Endothelial cell (in vitro differentiated cells): ENCODE results near the gene SYNJ1. TPM values are rescaled to one million over a fixed set of nuclear protein-coding genes. Genes with fewer than 3 reads are reported as not detected.

Source experiments
- DNase-seq: peaks from one replicate; pipeline ENCODE4 v3.0.0; 2021; ENCODE audit warnings: low spot score
- H3K27ac Mint-ChIP-seq: one replicate; pipeline ENCODE4 v1.8.0; 2021; ENCODE audit warnings: mixed read lengths, inconsistent platforms; ENCODE audit not compliant: unreplicated experiment
- H3K27me3 Mint-ChIP-seq: one replicate; pipeline ENCODE4 v1.8.0; 2021; ENCODE audit warnings: mild to moderate bottlenecking, moderate library complexity, mixed read lengths, inconsistent platforms; ENCODE audit not compliant: unreplicated experiment
- H3K36me3 Mint-ChIP-seq: one replicate; pipeline ENCODE4 v1.8.0; 2021; ENCODE audit warnings: mild to moderate bottlenecking, low read depth, mixed read lengths, inconsistent platforms; ENCODE audit not compliant: unreplicated experiment
- H3K4me1 Mint-ChIP-seq: one replicate; pipeline ENCODE4 v1.8.0; 2021; ENCODE audit warnings: mild to moderate bottlenecking, mixed read lengths, inconsistent platforms; ENCODE audit not compliant: unreplicated experiment
- H3K4me3 Mint-ChIP-seq: one replicate; pipeline ENCODE4 v1.8.0; 2021; ENCODE audit warnings: mild to moderate bottlenecking, mixed read lengths, inconsistent platforms; ENCODE audit not compliant: unreplicated experiment
- H3K9me3 Mint-ChIP-seq: one replicate; pipeline ENCODE4 v1.8.0; 2021; ENCODE audit warnings: mixed read lengths, inconsistent platforms; ENCODE audit not compliant: unreplicated experiment
- total RNA-seq: library from RNA; stranded (reverse); fragmentation: NEBNext Ultra II Directional; extraction: Animal tissue kit (Norgen Biotek cat#: 25700); gene quantifications from one replicate; pipeline ENCODE4 v1.2.1, GENCODE V29; 2021; ENCODE audit not compliant: unreplicated experiment
- TF ChIP-seq, protein P1 (sequence below): fragments of 200-600 bp; sonication (generic); IDR thresholded peaks from one replicate; pipeline ENCODE4 v1.5.0; 2021; ENCODE audit warnings: antibody characterized with exemption; ENCODE audit not compliant: unreplicated experiment

SYNJ1 gene
- total RNA-seq, 1 donor from 2014 or later = 23.0 TPM

DNA sequence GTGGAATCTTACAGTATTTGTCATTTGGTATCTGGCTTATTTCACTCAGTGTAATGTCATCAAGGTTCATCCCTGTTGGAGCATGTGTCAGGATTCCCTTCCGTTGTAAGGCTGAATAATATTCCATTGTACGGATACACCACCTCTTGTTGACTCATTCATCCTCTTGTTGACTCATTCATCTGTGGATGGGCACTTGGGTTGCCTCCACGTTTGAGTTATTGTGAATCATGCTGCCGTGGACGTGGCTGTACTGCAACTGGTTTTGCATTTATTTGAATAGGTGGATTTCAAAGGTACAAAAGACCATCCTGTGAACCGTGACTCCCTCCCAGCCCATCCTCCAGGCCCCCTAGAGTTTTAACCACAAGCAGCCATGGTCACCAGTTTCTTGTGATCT lies 130.6 kb downstream of the SYNJ1 start:
- Mint-ChIP-seq H3K9me3 (no peaks in the 10 kb centered on the region), H3K36me3 (peaks cover 16% of the 10 kb centered on the region)

DNA sequence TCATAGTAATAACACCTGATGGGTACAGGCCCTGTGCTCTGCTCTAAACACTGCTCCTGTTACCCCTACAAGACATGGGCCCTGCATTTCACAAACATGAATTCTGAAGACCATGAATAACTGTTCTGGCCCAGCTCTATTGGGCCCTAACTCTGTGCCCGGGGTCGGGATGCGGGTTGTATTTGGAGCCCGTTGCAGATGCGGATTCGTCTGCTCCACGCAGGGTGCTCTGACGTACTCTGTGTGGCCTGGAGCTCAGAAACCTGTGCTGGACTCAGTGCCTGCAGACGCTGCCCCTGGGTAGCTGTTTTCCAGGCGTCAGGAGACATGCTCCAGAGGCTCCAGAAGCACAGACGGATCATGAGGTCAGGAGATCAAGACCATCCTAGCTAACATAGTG lies 132.4 kb downstream of the SYNJ1 start:
- H3K27ac Mint-ChIP-seq = no peak overlapping the region
- no peaks in the 10 kb centered on the region for H3K4me1 Mint-ChIP-seq
- DNase-seq = no peak
- no peaks in the 10 kb centered on the region for H3K27me3 Mint-ChIP-seq
- TF ChIP-seq, protein P1, sequence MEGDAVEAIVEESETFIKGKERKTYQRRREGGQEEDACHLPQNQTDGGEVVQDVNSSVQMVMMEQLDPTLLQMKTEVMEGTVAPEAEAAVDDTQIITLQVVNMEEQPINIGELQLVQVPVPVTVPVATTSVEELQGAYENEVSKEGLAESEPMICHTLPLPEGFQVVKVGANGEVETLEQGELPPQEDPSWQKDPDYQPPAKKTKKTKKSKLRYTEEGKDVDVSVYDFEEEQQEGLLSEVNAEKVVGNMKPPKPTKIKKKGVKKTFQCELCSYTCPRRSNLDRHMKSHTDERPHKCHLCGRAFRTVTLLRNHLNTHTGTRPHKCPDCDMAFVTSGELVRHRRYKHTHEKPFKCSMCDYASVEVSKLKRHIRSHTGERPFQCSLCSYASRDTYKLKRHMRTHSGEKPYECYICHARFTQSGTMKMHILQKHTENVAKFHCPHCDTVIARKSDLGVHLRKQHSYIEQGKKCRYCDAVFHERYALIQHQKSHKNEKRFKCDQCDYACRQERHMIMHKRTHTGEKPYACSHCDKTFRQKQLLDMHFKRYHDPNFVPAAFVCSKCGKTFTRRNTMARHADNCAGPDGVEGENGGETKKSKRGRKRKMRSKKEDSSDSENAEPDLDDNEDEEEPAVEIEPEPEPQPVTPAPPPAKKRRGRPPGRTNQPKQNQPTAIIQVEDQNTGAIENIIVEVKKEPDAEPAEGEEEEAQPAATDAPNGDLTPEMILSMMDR = no peak
- H3K4me3 Mint-ChIP-seq = no peak overlapping the region
- no peaks in the 10 kb centered on the region for H3K9me3 Mint-ChIP-seq
- H3K36me3 Mint-ChIP-seq = peaks cover 12% of the 10 kb centered on the region

More for the DNA sequence above, 130.6 kb downstream of the SYNJ1 start:
- DNase-seq = no peak
- Mint-ChIP-seq H3K27me3 (no peaks in the 10 kb centered on the region), H3K4me1 (no peaks in the 10 kb centered on the region), H3K27ac (no peak overlapping the region), H3K4me3 (no peak overlapping the region)
- TF ChIP-seq, protein P1 = no peak

DNA sequence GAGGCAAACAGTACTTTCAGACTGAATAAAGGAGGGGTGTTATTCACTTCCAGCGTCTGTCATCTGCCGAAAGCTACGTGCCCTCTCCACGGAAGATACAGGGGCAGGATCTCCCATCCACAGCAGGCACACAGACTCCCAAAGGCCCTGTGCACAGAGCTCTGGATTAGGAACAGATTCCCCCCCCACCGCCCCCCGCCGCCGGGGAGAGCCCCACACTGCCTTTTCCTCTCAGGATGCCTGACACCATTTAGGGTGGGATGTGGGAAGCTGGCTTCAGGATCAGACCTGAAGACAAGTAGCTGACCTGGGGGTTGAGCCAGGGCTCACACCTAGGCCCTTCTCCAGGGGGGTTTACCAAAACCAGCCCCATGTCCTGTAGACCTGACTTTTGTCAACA lies 134.1 kb downstream of the SYNJ1 start:
- no peak for DNase-seq
- Mint-ChIP-seq H3K27me3 (no peaks in the 10 kb centered on the region), H3K9me3 (no peaks in the 10 kb centered on the region), H3K4me3 (no peak overlapping the region), H3K27ac (no peak overlapping the region), H3K4me1 (peaks cover 2% of the 10 kb centered on the region), H3K36me3 (no peaks in the 10 kb centered on the region)
- TF ChIP-seq, protein P1 = no peak

DNA sequence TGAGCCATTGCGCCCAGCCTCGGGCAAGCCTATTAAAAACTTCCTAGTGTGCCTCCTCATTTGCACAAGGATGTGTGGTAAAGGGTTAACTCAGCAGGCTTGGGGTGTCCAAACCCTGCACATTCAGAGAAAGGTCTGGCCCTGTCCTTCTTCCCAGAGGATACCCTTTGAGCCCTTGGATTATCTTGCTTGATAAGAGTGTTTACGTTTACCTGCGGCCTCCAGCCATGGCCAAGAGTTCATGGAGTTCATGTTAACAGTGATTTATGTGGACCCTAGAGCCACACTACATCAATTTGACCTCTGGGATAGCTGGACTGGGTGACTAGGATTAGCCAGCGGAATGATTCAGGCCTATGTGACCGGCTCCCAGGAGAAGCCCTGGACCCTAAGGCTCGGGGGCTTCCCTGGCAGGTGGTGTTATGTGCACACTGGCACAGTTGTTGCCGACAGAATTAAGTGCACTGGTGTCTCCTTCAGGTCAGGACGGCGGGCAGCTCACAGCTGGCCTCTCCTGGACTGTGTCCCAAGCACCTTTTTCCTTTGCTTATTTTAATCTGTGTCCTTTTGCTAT lies 134.8 kb downstream of the SYNJ1 start:
- no peak overlapping the region for H3K4me3 Mint-ChIP-seq
- no peaks in the 10 kb centered on the region for H3K9me3 Mint-ChIP-seq
- DNase-seq = no peak
- H3K27me3 Mint-ChIP-seq = no peaks in the 10 kb centered on the region
- no peaks in the 10 kb centered on the region for H3K36me3 Mint-ChIP-seq
- H3K4me1 Mint-ChIP-seq = peaks cover 2% of the 10 kb centered on the region
- TF ChIP-seq, protein P1 = no peak
- H3K27ac Mint-ChIP-seq = no peak overlapping the region

DNA sequence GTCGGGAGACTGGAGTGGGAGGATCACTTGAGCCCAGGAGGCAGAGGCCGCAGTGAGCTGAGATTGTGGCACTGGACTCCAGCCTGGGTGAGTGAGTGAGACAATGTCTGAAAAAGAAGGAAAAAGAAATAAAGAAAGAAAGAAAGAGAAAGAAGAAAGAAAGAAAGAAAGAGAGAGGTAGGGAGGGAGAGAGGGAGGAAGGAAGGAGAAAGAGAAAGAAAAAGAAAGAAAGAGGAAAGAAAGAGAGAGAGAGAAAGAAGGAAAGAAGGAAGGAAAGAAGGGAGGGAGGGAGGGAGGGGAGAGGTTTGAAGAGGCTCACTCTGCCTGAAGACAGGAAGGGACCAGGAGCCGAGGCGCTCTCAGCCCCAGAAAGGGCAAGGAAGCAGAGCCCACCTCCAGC lies 137.7 kb downstream of the SYNJ1 start:
- Mint-ChIP-seq H3K27me3 (peaks cover 2% of the 10 kb centered on the region), H3K36me3 (no peaks in the 10 kb centered on the region), H3K4me3 (no peak overlapping the region), H3K27ac (no peak overlapping the region), H3K4me1 (peaks cover 2% of the 10 kb centered on the region), H3K9me3 (no peaks in the 10 kb centered on the region)
- TF ChIP-seq, protein P1 = no peak
- DNase-seq = no peak
